Fibroblast of pulmonary artery (primary cell): ENCODE measurements around the gene GLG1.

Source experiments
- DNase-seq: peaks from one replicate; pipeline ENCODE4 v3.0.0-alpha.2; 2010; ENCODE audit warnings: low read depth
- H3K4me3 ChIP-seq: replicated peaks from 2 replicates; pipeline ENCODE4 v1.5.1; 2011; ENCODE audit warnings: low read depth, mild to moderate bottlenecking, control low read depth, low read length, moderate library complexity
- TF ChIP-seq, protein P1 (sequence below): IDR thresholded peaks from 2 replicates; pipeline ENCODE4 v1.5.1; 2011; ENCODE audit warnings: mild to moderate bottlenecking, control low read depth, low read length, inconsistent platforms; ENCODE audit errors: missing control alignments

Gene GLG1

DNA sequence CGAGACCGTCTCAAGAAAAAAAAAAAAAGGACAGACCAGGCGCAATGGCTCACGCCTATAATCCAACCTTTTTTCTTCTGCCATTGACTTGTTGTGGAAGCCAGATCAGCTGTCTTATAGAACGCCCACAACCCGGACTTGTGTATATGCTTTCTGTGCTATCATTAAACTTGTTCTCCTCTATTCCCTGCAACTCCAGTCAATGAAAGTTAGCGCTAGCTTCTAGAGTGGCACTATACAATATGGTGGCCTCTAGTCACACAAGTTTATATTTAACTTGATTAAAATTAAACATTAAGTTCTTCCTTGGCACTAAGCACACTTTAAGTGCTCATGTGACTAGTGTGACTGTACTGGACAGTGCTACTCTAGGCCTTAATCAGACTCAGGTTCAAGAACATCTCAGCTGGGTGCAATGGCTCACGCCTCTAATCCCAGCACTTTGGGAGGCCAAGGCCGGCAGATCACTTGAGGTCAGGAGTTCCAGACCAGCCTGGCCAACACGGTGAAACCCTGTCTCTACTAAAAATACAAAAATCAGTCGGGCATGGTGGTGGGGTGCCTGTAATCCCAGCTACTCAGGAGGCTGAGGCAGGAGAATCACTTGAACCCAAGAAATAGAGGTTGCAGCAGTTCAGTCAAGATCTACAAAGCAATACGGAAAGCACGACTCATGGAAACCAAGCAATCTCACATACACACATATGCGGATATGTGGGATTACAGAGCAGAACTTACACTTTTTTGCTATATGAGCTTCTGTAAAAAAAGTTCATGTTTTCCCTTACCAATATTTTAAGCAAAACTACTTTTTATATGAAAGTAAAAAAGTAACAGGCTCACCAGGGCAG lies 18.8 kb upstream of the GLG1 start:
- H3K4me3 ChIP-seq: no peak overlapping the region
- TF ChIP-seq, protein P1, sequence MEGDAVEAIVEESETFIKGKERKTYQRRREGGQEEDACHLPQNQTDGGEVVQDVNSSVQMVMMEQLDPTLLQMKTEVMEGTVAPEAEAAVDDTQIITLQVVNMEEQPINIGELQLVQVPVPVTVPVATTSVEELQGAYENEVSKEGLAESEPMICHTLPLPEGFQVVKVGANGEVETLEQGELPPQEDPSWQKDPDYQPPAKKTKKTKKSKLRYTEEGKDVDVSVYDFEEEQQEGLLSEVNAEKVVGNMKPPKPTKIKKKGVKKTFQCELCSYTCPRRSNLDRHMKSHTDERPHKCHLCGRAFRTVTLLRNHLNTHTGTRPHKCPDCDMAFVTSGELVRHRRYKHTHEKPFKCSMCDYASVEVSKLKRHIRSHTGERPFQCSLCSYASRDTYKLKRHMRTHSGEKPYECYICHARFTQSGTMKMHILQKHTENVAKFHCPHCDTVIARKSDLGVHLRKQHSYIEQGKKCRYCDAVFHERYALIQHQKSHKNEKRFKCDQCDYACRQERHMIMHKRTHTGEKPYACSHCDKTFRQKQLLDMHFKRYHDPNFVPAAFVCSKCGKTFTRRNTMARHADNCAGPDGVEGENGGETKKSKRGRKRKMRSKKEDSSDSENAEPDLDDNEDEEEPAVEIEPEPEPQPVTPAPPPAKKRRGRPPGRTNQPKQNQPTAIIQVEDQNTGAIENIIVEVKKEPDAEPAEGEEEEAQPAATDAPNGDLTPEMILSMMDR: no peak
- DNase-seq: no peak

DNA sequence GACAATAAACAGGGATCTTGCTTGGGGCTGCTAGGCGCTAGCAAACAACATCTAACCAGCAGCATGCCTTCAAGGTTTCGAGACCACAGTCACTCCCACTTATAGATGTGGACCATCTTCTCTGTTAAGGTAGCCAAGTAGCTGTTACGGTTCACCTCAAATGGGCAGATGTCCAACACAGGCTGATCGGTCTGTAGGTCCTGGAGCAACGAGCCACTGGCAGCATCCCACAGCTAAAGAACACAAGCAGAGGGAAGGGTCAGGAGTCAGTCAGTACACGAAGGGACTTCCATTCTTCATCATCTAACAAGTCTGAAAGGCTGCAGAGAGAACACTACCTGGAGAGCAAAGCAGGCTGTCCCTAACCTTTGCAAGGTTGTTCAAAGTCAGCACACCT lies 16.9 kb upstream of the GLG1 start:
- no peak for DNase-seq
- TF ChIP-seq, protein P1: no peak

DNA sequence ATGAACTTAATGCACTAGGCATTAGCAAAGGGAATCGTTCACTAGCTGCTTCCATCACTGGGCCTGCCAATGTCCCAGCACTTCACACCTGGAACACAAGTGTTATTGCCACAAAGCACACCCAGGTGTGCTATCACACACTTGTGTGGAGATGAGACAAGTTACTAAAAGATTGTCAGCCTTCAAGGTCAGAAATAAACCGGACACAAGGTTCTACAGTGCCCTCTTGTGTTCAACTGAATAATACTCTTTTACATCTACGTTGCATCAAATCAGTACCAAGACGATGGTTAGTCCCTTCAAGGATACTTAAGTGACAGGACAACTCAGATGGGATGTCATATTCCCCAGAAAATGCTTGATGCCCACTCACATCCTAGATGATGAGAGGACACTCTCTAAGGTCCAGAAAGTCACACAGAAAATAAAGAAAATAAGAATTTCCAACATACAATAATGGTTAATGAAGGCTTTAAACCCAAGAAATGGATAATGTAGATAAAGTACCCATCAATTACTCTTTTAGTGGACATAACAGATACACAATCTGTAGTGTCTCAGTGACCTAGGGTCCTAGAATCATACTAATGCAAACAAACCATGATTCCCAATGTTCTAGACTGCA lies 16.4 kb upstream of the GLG1 start:
- no peak overlapping the region for H3K4me3 ChIP-seq

More for the DNA sequence above, 16.9 kb upstream of the GLG1 start:
- no peak overlapping the region for H3K4me3 ChIP-seq

DNA sequence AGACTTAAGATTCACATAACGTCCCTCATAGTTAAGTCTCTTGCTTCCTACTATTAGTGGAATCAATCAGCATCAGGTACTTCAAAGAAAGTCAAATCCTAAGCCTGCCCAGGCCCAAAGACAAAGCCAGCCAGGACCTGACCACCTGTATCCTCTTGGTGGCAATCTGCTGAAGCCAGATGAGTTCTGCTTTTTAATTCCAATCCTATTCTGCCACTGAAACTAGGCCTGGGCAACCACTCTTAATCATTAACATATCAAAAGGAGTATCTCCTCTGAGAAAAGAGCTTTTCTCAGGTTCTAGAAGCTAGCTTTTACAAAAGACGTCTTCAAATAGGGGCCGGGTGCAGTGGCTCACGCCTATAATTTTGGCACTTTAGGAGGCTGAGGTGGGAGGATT lies 15.1 kb upstream of the GLG1 start:
- no peak overlapping the region for H3K4me3 ChIP-seq
- TF ChIP-seq, protein P1: no peak
- DNase-seq: no peak

More for the DNA sequence above, 16.4 kb upstream of the GLG1 start:
- TF ChIP-seq, protein P1: peak; percentile 61
- DNase-seq: peak; percentile 78

DNA sequence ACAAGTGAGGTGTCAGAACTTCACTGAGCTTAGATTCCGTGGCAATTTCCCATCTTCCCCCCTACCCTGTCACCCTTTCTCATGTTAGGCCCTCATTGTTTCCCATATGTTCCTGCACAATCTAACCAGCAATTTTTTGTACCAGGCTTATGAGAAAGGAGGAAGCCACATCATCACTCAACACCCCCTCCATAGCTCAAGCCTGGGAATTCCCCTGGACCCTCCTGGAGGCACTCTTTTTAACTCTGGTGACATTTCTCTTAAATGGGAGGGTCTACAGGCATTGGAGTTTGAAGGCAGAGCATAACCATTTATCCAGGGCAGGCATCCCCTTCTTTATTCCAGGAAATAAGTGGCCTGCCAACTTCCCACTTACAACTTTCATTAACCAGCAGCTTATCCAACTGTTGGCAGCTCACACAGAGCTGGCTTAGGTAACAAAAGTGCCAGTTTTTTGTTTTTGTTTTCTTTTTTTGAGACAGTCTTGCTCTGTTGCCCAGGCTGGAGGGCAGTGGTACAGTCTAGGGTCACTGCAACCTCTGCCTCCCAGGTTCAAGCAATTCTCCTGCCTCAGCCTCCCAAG lies 10.4 kb upstream of the GLG1 start:
- DNase-seq: no peak
- no peak overlapping the region for H3K4me3 ChIP-seq
- TF ChIP-seq, protein P1: no peak

DNA sequence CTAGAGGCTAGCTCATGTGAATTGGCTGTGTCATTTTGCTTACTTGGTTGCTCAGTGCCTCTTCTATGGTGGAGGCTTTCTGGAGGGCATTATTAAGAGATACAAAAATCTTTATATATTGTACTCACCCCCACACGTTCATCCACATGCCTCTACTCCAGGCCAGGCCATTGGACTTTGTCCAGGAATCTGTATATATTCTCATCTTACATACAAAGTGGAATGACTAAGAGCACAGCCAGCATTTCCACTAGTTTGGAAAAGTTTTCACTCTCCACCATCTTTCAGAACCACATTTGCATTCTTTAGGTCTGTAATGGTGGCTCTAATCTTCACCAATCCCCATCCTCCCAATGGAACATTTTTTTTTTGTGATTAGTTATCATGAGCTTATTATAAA lies 4.8 kb upstream of the GLG1 start:
- DNase-seq: peak; percentile 36
- TF ChIP-seq, protein P1: no peak
- no peak overlapping the region for H3K4me3 ChIP-seq
